HG03066 (cell line): Measurements from ENCODE around the gene LUC7L3.

Experiments used
- ATAC-seq: cut with Tn5 transposase; IDR thresholded peaks from one replicate; pipeline ENCODE4 v1.9.1; 2021; ENCODE audit warnings: low read depth; ENCODE audit not compliant: unreplicated experiment

Gene LUC7L3

DNA sequence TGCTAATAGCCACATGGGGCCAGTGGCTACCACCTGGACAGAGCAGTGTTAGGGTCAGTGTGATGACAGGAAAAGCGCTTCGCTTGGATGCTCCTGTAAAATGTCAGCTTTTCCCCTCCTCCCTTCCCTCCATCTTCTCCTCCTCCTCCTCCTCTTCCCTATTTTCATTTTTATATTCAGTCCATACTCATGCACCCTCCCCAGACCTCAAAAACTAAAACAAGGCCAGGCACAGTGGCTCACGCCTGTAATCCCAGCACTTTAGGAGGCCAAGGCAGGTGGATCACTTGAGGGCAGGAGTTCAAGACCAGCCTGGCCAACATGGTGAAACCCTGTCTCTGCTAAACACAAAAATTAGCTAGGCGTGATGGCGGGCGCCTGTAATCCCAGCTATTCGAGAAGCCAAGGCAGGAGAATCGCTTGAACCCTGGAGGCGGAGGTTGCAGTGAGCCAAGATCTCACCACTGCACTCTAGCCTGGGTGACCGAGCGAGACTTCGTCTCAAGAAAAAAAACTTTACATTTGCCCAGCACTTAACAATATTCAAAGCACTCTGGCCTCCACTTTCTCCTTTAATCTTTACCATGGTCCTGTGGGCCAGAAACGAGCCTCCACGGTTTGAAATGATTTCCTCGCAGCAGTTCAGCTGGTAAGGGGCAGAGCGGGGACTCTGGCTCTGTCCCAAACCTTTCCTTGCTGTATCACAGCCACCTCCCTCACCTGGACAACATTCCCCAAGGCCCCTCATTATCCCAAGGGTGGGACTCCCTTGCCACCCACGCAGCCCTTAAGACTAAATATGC is 33.5 kb upstream of the LUC7L3 start:
- ATAC-seq = no peak

DNA sequence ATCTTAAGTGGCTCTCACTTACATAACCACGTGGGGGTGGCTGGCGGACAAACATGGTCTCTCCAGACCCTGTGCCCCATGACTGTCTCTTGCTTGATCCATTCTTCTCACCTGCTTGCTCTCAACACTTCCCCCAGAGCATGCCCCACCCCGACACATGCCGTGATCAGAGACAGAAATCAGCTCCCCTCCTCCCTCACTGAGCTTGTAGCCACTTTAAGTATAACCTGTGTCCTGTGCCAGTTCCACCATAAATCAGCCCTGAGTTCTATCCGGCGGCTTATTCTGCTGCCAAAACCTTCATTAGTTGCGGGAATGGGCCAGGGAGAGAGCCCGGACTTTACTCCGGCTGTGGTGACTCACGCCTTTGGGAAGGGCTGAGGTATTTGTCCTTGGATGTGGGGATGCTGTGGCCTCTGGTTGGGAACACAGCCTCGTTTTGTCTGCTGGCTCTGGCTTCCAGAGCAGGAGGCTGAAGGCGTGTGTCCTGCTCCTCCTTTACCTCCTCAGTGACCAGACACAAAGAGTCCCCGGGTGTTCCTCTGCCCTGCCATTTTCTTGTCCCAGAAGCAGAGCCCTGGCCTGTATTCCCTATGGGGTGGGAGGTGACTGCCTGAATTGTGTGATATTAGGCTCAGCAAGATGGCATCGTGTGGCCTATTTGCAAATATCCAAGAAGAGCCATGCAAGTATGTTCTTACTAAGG is 32.8 kb upstream of the LUC7L3 start:
- ATAC-seq = no peak

DNA sequence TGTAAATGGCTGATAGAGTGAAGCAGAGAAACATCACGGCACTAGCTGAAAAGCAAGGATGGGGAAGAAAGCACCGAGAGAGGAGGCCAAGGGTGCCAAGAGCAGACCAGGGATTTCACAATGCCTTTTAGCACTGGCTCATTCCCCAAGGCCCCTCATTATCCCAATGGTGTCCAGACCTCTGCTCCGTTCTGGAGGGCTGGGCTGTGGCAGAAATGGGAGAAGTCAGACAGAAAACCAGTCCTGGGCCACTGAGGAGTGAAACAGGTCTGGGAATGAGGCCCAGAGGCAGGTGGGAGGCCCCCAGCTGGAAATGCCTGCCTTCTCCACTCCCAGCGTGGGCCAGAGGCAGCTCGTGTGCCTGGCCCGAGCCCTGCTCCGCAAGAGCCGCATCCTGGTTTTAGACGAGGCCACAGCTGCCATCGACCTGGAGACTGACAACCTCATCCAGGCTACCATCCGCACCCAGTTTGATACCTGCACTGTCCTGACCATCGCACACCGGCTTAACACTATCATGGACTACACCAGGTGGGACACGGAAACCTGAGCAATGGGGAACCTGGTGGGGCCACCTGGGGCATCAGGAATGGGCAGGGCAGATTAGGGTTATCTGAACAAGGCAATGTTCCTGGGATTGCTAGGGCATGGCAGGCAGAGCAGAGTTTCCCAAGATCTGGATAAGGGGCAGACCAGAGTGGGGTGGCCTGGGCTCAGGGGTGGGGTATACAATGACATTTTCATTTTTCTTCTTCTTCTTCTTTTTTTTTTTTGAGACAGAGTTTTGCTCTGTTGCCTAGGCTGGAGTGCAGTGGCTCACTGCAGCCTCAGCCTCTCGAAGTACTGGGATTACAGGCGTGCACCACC is 32.0 kb upstream of the LUC7L3 start:
- ATAC-seq = no peak

DNA sequence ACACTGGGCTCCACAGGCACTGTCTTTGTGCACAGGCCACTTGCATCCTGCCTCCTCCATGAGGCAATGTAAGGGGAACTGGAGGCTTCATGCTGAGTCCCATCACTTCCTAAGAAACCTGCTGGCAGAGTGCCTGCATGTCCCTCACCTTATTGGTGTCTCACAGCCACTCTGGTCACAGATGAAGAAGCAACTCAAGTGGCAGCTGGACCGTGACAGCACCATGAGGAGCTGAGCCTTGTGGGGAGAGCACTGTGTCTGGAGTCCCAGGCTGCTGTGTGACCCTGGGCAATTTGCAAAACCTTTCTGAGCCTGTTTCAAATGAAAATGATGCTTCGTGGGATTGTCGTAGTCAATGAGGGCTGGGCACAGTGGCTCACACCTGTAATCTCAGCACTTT is 31.2 kb upstream of the LUC7L3 start:
- no peak for ATAC-seq

DNA sequence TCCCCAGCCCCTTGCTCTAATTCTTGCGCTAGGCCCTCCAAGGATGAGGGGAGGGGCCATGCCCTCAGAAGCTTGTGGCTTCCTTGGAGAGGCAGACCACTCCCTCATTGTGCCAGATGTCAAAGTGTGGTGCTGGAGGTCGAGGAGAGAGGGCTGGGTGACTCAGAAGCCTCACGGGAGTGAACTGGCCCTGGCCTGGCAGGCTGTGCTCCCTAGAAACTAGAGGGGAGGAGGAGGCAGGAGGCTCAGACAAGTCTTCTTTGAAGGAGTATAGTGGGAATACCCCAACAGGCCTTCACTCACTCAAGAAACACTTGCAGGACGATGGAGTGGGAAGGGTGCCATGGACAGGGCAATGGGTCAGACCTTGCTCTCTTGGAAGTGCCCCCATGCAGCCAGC is 30.2 kb upstream of the LUC7L3 start:
- ATAC-seq = no peak

DNA sequence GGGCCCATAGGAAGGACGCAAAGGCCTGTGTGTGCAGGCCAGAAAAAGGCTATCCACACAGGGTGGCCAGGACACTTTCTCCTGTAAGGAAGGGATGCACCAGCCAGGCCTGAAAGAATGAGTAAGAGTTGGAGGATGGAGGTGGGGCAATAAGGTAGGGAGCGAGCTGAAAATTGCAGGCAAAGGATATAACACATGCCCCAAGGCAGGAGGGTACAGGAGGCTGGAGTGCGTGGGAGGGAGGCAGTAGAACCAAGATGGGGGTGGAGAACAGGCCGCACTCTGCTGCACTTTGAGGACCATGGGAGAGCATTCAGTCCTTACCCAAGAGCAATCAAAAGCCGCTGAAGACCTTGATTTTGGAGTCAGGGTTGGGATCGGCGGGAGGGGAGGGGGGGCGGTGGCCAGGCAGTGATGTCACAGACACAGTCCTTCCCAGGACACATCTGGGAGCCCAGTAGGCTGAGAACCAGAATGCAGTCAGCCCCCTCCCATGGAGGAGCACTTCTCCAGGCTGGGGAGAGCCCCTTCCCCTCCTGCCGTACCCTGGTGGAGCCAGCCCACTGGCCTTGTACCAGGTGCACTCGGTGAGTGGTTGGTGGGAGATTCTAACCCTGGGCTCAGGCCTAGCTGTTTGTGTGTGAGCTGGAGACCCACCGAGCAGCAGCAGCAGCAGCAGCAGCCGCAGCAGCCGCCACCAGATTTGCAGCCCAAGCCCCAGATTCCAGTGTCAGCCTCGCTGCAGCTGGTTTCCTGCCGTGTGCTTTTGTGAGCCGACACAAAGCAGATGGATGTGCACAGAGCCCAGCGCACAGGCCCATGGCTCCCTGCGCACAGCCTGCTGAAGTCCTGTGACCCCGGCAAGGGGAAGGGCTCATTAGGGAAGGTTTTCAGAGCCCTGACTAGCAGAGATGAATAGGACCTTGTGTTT is 29.2 kb upstream of the LUC7L3 start:
- no peak for ATAC-seq

DNA sequence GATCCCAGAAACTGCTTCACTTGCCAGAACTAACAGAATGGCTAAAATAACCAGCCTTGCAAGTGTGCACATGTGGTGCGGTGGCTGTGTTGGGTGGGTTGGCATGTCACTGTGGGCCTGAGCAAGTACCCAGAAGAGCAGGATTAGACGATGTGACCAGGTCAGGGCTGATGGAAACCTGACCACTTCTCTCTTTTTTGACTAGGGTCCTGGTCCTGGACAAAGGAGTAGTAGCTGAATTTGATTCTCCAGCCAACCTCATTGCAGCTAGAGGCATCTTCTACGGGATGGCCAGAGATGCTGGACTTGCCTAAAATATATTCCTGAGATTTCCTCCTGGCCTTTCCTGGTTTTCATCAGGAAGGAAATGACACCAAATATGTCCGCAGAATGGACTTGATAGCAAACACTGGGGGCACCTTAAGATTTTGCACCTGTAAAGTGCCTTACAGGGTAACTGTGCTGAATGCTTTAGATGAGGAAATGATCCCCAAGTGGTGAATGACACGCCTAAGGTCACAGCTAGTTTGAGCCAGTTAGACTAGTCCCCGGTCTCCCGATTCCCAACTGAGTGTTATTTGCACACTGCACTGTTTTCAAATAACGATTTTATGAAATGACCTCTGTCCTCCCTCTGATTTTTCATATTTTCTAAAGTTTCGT is 28.4 kb upstream of the LUC7L3 start:
- ATAC-seq = no peak

DNA sequence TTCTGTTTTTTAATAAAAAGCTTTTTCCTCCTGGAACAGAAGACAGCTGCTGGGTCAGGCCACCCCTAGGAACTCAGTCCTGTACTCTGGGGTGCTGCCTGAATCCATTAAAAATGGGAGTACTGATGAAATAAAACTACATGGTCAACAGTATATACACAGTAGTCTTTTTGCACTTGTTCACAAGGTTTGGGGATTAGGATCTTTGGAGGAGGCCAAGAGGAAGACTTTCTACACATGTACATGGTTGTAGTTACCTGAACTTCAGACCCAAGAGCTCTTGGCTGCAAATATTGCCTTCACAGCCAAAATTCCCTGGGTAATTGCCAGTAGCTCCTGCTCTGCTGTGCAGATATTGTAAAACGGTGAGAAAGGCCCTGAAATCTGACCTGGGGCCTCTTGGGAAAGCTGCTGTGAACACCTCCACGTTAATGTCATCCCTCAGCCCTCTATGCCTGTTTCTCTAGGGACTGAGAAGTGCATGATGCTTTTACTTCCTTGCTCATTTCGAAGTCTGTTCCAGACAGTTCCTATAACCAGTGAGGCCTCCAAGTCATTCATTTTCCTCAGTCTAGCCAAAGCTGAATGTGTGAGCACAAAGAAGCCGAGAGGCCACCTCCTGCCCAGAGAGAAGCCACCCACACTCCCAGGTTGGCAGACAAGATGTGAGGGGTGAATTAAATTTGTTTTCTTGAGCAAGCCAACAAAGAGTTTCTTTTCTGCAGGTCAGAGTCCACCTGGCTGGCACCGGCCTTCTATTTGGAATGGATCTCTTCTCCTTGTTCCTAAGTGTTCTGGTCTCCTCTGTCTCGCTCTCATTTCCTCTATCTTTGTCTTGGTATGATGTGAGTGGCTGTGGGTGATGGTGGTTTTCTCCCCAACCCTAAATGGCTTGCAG is 27.6 kb upstream of the LUC7L3 start:
- ATAC-seq = no peak

DNA sequence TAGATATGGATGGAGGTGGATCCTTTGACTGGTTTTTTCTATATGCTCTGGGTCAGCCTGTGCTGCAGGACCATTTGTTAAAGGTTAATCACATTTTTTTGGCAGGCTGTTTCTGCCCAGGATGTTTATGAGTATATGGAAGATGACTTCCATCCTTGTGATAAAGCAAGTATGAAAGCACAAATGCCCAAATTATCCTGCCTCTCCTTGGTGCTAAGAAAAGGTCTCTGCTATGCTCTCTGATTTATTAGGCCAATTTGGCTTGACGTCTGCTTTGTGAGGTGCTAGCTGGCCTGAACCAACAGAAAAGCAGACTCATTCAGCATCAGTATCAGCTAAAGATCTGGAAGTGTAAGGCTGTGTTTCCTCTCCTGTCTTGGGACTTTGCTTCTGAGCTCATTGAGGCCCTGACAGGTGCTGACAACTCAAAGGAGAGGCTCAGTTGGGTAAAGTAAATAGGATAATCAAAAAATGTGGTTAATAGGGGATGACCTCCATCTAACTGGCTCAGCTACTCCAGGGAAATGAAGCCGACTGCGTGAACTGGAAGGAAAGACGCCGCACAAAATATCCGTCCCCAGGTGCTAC is 26.9 kb upstream of the LUC7L3 start:
- no peak for ATAC-seq

DNA sequence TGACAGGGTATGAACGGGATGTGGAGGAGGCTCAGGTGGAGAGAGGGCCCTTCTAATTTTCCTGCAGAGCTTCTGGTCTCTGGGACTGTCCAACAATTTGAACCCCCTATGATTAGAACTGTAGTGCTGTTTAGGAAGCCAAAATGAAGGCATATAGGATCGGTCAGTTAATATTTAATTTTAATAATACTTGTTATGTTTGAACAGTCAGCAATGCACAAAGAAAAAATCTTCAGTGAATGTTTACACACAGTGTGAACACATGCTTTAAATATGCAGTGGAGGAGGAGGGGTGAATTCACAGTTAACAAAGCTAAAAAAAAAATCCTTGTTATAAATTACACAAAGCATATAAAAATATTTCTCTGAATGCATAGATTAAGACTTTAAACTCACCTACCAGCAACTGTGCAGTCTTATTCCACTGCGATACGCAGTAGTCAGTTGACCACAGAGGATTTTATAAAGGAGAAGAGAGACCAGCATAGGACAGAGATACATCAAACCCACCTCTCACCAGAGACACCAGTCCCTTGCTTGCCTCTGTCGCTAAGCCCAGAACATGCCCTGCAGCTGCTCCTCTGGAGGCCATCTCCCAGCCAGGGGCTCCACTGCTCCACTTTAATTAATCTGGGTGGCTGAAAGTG is 26.2 kb upstream of the LUC7L3 start:
- no peak for ATAC-seq

DNA sequence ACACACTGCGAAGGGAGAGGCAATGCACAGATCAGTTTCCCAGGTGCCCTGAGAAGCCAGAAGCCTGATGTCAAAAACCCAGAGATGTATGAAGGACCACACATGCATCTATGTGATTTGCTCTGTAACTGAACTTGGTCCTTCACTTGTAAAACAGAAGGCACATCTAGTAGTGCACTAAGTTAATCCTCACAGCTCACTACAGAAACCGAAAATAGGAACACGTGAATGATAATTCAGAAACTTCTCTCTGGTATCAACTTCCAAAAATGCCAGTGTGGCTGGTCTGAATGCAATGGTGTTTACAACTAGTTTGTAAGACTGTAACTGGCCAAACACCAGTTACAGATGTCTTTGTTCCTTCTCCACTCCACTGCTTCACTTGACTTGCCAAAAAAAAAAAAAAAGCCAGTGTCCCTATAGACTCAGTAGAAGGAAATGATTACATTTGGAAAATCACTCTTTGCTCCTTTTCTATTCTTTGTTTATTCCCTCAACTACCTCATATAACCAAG is 23.0 kb upstream of the LUC7L3 start:
- ATAC-seq = no peak

DNA sequence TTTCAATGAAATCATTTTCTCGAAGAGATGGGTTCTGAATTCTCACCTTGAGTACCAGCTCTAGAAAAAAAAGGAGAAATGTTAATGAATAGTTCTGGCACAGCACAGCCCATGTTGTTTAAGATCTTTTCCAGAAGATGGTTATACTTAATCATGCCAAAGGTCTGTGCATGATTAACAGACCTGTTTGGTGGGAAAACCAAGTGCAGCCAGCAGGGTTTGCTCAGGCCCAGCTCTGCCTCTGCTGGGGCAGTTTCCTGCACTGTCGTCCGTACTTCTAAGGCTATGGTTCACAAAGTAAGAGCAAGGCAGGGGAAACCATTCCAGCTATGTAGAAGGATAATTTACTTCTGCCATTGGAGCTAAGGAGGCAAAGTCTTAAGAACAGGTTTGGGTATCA is 22.3 kb upstream of the LUC7L3 start:
- ATAC-seq = no peak

DNA sequence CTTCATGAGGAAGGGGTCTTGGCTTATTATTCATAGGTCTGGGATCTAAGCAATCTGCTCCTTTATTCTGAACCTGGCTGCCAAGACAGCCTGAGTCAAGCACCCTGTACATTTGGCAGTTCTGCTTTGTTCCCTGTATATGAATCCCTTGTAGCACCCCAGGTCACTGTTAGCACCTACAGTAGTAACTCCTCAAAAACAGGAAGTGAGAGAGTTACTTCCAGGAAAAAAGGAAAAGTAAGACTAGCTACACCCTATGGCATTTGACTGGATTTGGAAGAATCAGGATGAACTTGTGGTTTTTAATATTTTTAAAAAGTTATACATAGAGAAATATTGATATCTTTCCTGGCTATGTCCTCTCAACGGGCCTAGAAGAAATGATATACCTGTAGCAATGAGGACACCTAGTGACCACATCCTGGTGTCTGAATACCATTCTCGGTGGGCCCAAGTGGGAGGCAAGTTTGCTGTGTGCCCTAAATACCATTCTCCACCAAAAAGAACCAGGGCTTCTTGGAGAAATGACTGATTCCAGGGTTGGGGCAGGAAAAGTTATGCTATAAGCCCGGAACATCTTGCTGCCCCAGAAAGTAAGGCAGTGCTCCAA is 21.6 kb upstream of the LUC7L3 start:
- no peak for ATAC-seq

DNA sequence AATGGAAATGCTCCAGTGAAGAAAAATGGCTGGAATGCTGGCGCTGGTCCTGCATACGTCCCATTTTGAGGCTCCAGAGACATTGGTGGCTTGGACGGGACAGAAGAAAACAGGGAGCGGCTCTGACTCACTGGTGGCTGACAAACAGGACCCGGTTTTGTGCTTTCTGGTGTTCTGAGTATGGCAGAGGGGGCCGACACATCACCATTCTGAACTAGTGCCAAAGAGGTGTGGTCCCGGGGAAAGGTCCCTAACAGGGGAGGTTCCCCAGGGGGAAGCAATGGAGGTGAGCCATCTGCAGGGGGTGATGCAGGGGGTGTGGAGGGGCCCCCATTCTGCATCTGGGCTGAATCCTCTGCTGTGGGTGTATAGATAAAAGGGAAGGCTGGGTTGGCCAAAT is 20.0 kb upstream of the LUC7L3 start:
- no peak for ATAC-seq

DNA sequence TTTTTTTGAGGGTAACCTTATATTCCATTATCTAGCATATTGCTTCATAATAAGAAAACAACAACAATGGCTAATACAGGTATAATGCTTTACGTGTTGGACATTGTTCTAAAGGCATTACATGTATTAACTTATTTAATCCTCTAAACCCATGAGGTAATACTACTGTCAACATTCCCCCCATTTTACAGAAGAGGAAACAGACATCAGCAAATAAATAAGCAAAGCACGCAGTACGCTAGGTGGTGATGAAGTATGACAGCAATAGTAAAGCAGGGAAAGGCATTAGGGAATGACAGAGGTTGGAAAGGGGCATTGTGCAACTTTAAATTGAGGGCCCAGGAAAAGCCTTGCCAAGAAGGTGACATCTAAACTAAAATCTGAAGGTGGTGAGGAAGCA is 16.2 kb upstream of the LUC7L3 start:
- no peak for ATAC-seq

DNA sequence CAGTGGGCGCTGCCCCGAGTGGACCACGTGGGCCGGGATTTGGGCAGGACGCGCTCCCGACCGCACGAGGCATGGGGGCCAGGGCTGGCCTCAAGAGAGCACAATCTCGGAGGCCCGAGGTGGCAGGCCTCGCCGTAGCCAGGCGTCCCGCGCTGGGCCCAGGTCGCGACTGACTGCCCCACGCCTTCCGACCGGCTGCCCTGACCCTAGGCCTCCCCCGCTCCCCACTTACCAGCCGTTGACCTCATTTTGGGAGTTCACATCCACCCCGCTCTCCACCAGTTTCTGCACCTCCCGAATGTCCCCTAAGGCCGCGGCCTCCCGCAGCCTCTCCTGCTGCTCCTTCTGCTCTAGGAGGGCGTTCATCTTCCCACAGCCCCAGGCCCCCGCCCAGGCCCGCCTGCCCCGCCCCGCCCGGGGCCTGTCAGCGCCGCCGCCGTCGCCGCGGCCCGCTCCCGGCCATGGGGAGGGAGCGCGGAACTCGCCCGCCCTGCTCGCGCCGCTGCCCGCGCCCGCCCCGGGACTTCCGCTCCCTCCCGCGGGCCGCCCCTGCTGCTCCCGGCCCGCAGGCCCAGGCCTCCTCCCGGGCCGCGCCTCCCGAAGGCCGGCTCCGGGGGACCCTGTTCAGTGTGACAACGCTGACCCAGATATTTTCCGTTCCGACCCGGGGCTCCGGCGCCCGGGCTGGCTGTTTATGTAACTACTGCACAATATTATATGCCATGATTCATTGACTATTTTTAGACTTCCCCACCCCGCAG is 11.9 kb upstream of the LUC7L3 start, which contains the start of gene ANKRD40:
ANKRD40 (minus strand) TSS at position 626 of the 761 bp plus-strand sequence; CDS start at position 366, 260 bp downstream.
- ATAC-seq = peak; percentile 68
